Measurements from ENCODE around the gene SNHG17. TPM values are rescaled to one million over a fixed set of nuclear protein-coding genes. Genes with fewer than 3 reads are reported as not detected.
"Not testable (repeated sequence)": the region's sequence is repeated elsewhere in the genome, so short reads cannot be mapped to it uniquely, and the experiment has no call there.

Gene SNHG17
- total RNA-seq, 4 donors from 2014 or later, result 15.8 to 191 (median 43.7) TPM

DNA sequence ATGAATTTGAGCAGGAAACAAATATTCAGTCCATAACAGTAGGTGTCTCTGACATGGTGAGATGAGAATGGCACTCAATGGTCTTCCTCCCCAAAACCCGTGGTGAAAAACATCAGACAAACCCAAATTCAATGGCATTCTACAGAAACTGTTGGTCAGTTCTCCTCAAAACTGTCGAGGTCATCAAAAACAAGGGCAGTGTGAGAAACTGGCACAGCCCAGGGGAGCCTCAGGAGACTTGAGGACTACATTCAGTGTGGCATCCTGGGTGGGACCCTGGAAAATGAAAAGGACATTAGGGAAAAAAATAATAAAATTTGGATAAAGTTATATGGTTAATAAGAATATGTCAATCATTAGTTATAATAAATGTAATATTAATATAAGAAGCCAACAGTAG, 48.3 kb downstream of the SNHG17 start:
- intact Hi-C loops (cut with DNase I; ENCODE audit: low total_unique reads), result no loop called here
- Histone ChIP-seq H3K4me3 (no peak overlapping the region), H3K27me3 (peaks cover 7% of the 10 kb centered on the region), H3K9me3 (no peaks in the 10 kb centered on the region), H3K4me1 (no peaks in the 10 kb centered on the region), H3K27ac (no peak overlapping the region), H3K36me3 (no peaks in the 10 kb centered on the region)
- TF ChIP-seq, protein P1, sequence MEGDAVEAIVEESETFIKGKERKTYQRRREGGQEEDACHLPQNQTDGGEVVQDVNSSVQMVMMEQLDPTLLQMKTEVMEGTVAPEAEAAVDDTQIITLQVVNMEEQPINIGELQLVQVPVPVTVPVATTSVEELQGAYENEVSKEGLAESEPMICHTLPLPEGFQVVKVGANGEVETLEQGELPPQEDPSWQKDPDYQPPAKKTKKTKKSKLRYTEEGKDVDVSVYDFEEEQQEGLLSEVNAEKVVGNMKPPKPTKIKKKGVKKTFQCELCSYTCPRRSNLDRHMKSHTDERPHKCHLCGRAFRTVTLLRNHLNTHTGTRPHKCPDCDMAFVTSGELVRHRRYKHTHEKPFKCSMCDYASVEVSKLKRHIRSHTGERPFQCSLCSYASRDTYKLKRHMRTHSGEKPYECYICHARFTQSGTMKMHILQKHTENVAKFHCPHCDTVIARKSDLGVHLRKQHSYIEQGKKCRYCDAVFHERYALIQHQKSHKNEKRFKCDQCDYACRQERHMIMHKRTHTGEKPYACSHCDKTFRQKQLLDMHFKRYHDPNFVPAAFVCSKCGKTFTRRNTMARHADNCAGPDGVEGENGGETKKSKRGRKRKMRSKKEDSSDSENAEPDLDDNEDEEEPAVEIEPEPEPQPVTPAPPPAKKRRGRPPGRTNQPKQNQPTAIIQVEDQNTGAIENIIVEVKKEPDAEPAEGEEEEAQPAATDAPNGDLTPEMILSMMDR (IDR thresholded peaks at IDR 0.05), result no peak
- TF ChIP-seq EP300 (IDR thresholded peaks at IDR 0.05; ENCODE audit: low read depth) (no peak), POLR2A (IDR thresholded peaks at IDR 0.05) (no peak), POLR2AphosphoS5 (IDR thresholded peaks at IDR 0.05) (no peak)
- 66 to 67% methylated on average over 2 of the region's 2 CpGs for WGBS, 2 donors (ENCODE audit: low coverage in 1 of 2)
- DNase-seq, result no peak
- in situ Hi-C loops (cut with MboI; ENCODE audit: low pct_ligation_motif_present in 1 of 4, low pct_unique_long_range_greater_than_20kb in 1 of 4, low sequenced_read_pairs in 3 of 4), result no loop called here

DNA sequence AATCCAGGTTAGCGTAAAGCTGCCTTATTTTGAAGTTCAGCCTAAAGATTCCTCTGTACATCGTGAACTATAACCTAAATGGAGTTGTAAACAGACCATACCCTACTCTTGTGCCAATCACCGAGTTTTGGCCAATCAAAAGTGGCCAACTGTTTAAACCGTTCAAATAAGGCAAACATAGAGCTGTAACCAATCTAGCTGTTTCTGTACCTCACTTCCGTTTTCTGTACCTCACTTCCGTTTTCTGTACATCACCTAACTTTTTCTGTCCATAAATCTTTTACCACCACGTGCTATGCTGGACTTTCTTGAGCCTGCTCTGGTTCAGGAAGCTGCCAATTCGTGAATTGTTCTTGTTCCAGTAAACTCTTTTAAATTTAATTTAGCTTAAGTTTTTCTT, 49.1 kb downstream of the SNHG17 start:
- TF ChIP-seq, protein P1 (IDR thresholded peaks at IDR 0.05), result no peak
- TF ChIP-seq POLR2AphosphoS5 (IDR thresholded peaks at IDR 0.05) (no peak), EP300 (IDR thresholded peaks at IDR 0.05; ENCODE audit: low read depth) (no peak), POLR2A (IDR thresholded peaks at IDR 0.05) (no peak)
- H3K27me3 ChIP-seq, result peaks cover 7% of the 10 kb centered on the region
- H3K4me1 ChIP-seq, result no peaks in the 10 kb centered on the region
- no peaks in the 10 kb centered on the region for H3K9me3 ChIP-seq
- no peak overlapping the region for H3K4me3 ChIP-seq
- WGBS, 2 donors (ENCODE audit: low coverage in 1 of 2), result 72 to 100% methylated on average over 1 to 8 of the region's 8 CpGs
- no peak for DNase-seq
- H3K36me3 ChIP-seq, result no peaks in the 10 kb centered on the region
- H3K27ac ChIP-seq, result no peak overlapping the region
- in situ Hi-C loops (cut with MboI; ENCODE audit: low pct_ligation_motif_present in 1 of 4, low pct_unique_long_range_greater_than_20kb in 1 of 4, low sequenced_read_pairs in 3 of 4), result no loop called here
- intact Hi-C loops (cut with DNase I; ENCODE audit: low total_unique reads), result no loop called here

DNA sequence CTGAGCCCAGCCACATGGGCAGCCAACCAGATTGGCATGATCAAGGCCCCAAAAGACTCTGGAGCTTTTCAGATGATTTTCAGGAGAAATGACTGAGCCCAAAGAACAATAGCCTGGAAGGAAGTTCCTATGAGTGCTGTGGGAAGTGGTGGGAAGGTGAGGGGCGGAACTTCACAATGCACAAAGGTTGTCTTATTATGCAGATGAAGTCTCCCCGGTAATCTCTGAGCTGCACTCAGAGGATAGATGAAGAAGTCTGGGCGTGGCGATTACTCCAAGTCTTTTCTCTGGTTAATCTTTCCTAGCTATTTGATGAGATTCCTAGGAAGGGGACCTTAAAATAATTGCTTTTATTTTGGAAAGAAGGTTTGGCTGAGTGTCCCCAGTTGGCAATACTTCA, 52.0 kb downstream of the SNHG17 start:
- DNase-seq, result no peak
- in situ Hi-C loops (cut with MboI; ENCODE audit: low pct_ligation_motif_present in 1 of 4, low pct_unique_long_range_greater_than_20kb in 1 of 4, low sequenced_read_pairs in 3 of 4) (no loop called here), intact Hi-C loops (cut with DNase I; ENCODE audit: low total_unique reads) (no loop called here)
- no peak overlapping the region for H3K27ac ChIP-seq
- WGBS, 2 donors (ENCODE audit: low coverage in 1 of 2), result 70 to 71% methylated on average over 2 to 4 of the region's 4 CpGs
- peaks cover 7% of the 10 kb centered on the region for H3K27me3 ChIP-seq
- no peak for TF ChIP-seq POLR2A (IDR thresholded peaks at IDR 0.05)
- TF ChIP-seq, protein P1 (IDR thresholded peaks at IDR 0.05), result no peak
- no peak for TF ChIP-seq POLR2AphosphoS5 (IDR thresholded peaks at IDR 0.05)
- no peak for TF ChIP-seq EP300 (IDR thresholded peaks at IDR 0.05; ENCODE audit: low read depth)
- no peaks in the 10 kb centered on the region for H3K9me3 ChIP-seq
- H3K4me3 ChIP-seq, result no peak overlapping the region
- H3K4me1 ChIP-seq, result no peaks in the 10 kb centered on the region
- H3K36me3 ChIP-seq, result no peaks in the 10 kb centered on the region

DNA sequence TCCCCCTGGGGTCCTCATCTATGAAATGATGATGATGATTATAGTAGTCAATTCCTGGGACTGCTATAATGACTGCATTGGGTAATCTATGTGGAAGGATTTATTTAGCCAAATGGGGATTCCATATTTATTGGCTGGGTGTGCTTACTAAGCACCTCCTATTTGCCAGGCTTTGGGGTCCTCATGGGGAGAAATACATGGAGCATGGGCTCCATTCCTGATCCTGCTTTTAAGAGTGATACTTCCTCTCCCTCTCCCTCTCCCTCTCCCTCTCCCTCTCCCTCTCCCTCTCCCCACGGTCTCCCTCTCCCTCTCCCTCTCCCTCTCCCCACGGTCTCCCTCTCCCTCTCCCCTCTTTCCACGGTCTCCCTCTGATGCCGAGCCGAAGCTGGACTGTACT, 57.3 kb downstream of the SNHG17 start:
- DNase-seq; H3K4me1 ChIP-seq; H3K27me3 ChIP-seq; intact Hi-C loops (cut with DNase I; ENCODE audit: low total_unique reads); H3K4me3 ChIP-seq; H3K36me3 ChIP-seq; H3K27ac ChIP-seq; H3K9me3 ChIP-seq; in situ Hi-C loops (cut with MboI; ENCODE audit: low pct_ligation_motif_present in 1 of 4, low pct_unique_long_range_greater_than_20kb in 1 of 4, low sequenced_read_pairs in 3 of 4): not testable (repeated sequence)
- WGBS, 2 donors (ENCODE audit: low coverage in 1 of 2), result 87% methylated on average over 5 of the region's 5 CpGs; no CpG with 5 or more reads in 1 of the 2 donors

DNA sequence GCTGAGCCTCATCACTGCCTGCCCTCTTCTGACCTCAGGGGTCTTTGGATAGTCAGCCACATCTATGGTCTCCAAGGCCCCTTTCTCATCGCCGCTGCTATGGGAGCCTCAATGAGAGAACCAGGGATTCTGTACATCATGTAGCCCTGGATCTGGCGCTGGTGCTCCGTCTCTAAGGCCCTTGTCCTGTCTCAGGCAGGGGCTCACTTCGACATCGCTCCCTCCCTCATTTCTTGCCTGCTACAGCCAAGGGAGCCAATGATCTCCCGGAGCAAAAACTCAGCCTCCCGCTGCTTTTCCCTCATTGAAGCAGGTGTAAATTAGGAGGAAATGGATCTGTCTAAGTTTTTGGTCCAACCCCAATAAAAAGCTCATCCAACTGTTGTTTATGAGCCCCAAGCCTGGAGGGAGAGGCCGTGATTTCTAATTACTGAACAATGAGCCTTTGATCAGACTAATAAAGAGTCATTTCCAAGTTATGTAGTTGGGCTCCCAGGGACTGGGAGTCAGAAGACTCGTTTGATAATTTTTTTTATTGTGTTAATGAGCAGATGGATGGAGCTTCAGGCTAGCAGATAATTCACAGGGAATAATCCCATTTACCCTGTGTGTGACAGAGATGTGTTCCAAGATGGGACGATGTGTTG, 58.0 kb downstream of the SNHG17 start:
- Histone ChIP-seq H3K4me3 (no peak overlapping the region), H3K27me3 (no peaks in the 10 kb centered on the region), H3K9me3 (no peaks in the 10 kb centered on the region), H3K36me3 (no peaks in the 10 kb centered on the region), H3K4me1 (no peaks in the 10 kb centered on the region), H3K27ac (no peak overlapping the region)
- DNase-seq, result no peak
- intact Hi-C loops (cut with DNase I; ENCODE audit: low total_unique reads) (no loop called here), in situ Hi-C loops (cut with MboI; ENCODE audit: low pct_ligation_motif_present in 1 of 4, low pct_unique_long_range_greater_than_20kb in 1 of 4, low sequenced_read_pairs in 3 of 4) (no loop called here)
- TF ChIP-seq, protein P1 (IDR thresholded peaks at IDR 0.05), result no peak
- no peak for TF ChIP-seq EP300 (IDR thresholded peaks at IDR 0.05; ENCODE audit: low read depth)
- TF ChIP-seq POLR2A (IDR thresholded peaks at IDR 0.05), result no peak
- TF ChIP-seq POLR2AphosphoS5 (IDR thresholded peaks at IDR 0.05), result no peak
- 76 to 78% methylated on average over 10 to 11 of the region's 11 CpGs for WGBS, 2 donors (ENCODE audit: low coverage in 1 of 2)
